Jurkat, Clone E6-1 (cell line): Measurements from ENCODE around the gene GMCL1.
"Not testable (repeated sequence)": the region's sequence is repeated elsewhere in the genome, so short reads cannot be mapped to it uniquely, and the experiment has no call there.

Experiments
- DNase-seq: peaks from one replicate; pipeline ENCODE4 v3.0.0-alpha.2; 2011; ENCODE audit warnings: low read depth, low spot score
- H3K4me3 ChIP-seq: 2 replicates; pipeline ENCODE4 v1.5.1; 2011; ENCODE audit warnings: mild to moderate bottlenecking, low read length, control low read depth, moderate library complexity

The GMCL1 gene

GRCh38 chr2:69802781-69803367, 26.6 kb upstream of the GMCL1 start:
- not testable (repeated sequence) for DNase-seq, H3K4me3 ChIP-seq

- DNase-seq, result no peak
- H3K4me3 ChIP-seq, result no peak overlapping the region
These were observed 25.0 kb upstream of the GMCL1 start for GRCh38 chr2:69804416-69804815.

- no peak for DNase-seq
- no peak overlapping the region for H3K4me3 ChIP-seq
These were observed 23.6 kb upstream of the GMCL1 start for GRCh38 chr2:69805887-69806286.

GRCh38 chr2:69807821-69808540, 21.5 kb upstream of the GMCL1 start:
- no peak overlapping the region for H3K4me3 ChIP-seq
- no peak for DNase-seq

GRCh38 chr2:69810550-69810949, 18.9 kb upstream of the GMCL1 start:
- no peak overlapping the region for H3K4me3 ChIP-seq
- no peak for DNase-seq

- no peak for DNase-seq
- H3K4me3 ChIP-seq, result no peak overlapping the region
These were observed 18.4 kb upstream of the GMCL1 start for GRCh38 chr2:69811018-69811417.

GRCh38 chr2:69811591-69811990, 17.9 kb upstream of the GMCL1 start:
- H3K4me3 ChIP-seq, result no peak overlapping the region
- DNase-seq, result no peak

GRCh38 chr2:69815717-69816116, 13.7 kb upstream of the GMCL1 start:
- no peak overlapping the region for H3K4me3 ChIP-seq
- no peak for DNase-seq

GRCh38 chr2:69816923-69817542, 12.4 kb upstream of the GMCL1 start:
- no peak overlapping the region for H3K4me3 ChIP-seq
- peak; percentile 90 for DNase-seq

GRCh38 chr2:69817729-69818501, 11.5 kb upstream of the GMCL1 start:
- no peak for DNase-seq
- H3K4me3 ChIP-seq, result no peak overlapping the region

- peak; percentile 64 for DNase-seq
- H3K4me3 ChIP-seq, result no peak overlapping the region
These were observed 1.5 kb upstream of the GMCL1 start for GRCh38 chr2:69827796-69828540.

- H3K4me3 ChIP-seq, result peak overlapping the region; percentile 85
- no peak for DNase-seq
These were observed 563 bp upstream of the GMCL1 start for GRCh38 chr2:69828938-69829255.

GRCh38 chr2:69830045-69830905, 815 bp downstream of the GMCL1 start:
- peak; percentile 26 for DNase-seq
- H3K4me3 ChIP-seq, result peak overlapping the region; percentile 85

- H3K4me3 ChIP-seq, result peak overlapping the region; percentile 85
These were observed 1.4 kb downstream of the GMCL1 start for GRCh38 chr2:69830906-69831241.

GRCh38 chr2:69831354-69831905, 2.0 kb downstream of the GMCL1 start:
- no peak overlapping the region; the same call in 1 of the 2 replicates for H3K4me3 ChIP-seq
- no peak for DNase-seq

More at GRCh38 chr2:69830906-69831241, 1.4 kb downstream of the GMCL1 start:
- DNase-seq, result not testable (repeated sequence)

GRCh38 chr2:69833752-69834151, 4.3 kb downstream of the GMCL1 start:
- no peak for DNase-seq
- no peak overlapping the region for H3K4me3 ChIP-seq

- no peak for DNase-seq
- no peak overlapping the region for H3K4me3 ChIP-seq
These were observed 6.2 kb downstream of the GMCL1 start for GRCh38 chr2:69835666-69836065.

GRCh38 chr2:69836316-69836715, 6.9 kb downstream of the GMCL1 start:
- no peak for DNase-seq
- no peak overlapping the region for H3K4me3 ChIP-seq
